Neural cell (in vitro differentiated cells): ENCODE data around the gene PDZRN3.

Source experiments
- CTCF ChIP-seq: fragments of 450-650 bp; IDR thresholded peaks from 2 replicates; pipeline ENCODE4 v1.5.1; 2014; ENCODE audit warnings: antibody characterized with exemption, mild to moderate bottlenecking, moderate library complexity; ENCODE audit not compliant: poor library complexity, severe bottlenecking
- POLR2AphosphoS5 ChIP-seq: IDR thresholded peaks from 2 replicates; pipeline ENCODE4 v1.6.1; 2012
- RAD21 ChIP-seq: fragments of 450-650 bp; conservative IDR thresholded peaks from 2 replicates; pipeline ENCODE4 v1.6.1; 2014; ENCODE audit warnings: antibody characterized with exemption, mild to moderate bottlenecking, moderate library complexity
- TAF1 ChIP-seq: IDR thresholded peaks from 2 replicates; pipeline ENCODE4 v1.6.1; 2012; ENCODE audit warnings: low read depth

- no peak for TF ChIP-seq POLR2AphosphoS5
- no peak for TF ChIP-seq CTCF
- TF ChIP-seq TAF1 = no peak
- TF ChIP-seq RAD21 = no peak
Measured at GRCh38 chr3:73449774-73450173, 175.0 kb downstream of the PDZRN3 start.
